Omental fat pad (tissue), 4 donors: ENCODE measurements around the gene ATP6V1F. TPM values are rescaled to one million over a fixed set of nuclear protein-coding genes. Genes with fewer than 3 reads are reported as not detected.

Experiments used
- ATAC-seq: fragments of 150-250 bp; one replicate; pipeline ENCODE4 v1.9.1; 2016; ENCODE audit warnings: mild to moderate bottlenecking, moderate library complexity; ENCODE audit not compliant: low FRiP score
- DNase-seq: peaks from one replicate; pipeline ENCODE4 v3.0.0-alpha.2; 2019; ENCODE audit warnings: low spot score
- CTCF ChIP-seq, 3 donors: fragments of 450-650 bp; IDR thresholded peaks; one replicate each; pipeline ENCODE4 v1.5.1; 2016 to 2017; ENCODE audit warnings: antibody characterized with exemption in 3 of 3, mild to moderate bottlenecking in 3 of 3, moderate library complexity in 2 of 3
- total RNA-seq, 4 donors: library from RNA; depleted of rRNA; stranded (reverse); fragments of >200 nt; gene quantifications; one replicate each; pipeline ENCODE4 v1.1.0, GENCODE V29; 2016

The ATP6V1F gene
- total RNA-seq, 4 donors from 2014 or later, result 86.7 to 186 (median 133) TPM

DNA sequence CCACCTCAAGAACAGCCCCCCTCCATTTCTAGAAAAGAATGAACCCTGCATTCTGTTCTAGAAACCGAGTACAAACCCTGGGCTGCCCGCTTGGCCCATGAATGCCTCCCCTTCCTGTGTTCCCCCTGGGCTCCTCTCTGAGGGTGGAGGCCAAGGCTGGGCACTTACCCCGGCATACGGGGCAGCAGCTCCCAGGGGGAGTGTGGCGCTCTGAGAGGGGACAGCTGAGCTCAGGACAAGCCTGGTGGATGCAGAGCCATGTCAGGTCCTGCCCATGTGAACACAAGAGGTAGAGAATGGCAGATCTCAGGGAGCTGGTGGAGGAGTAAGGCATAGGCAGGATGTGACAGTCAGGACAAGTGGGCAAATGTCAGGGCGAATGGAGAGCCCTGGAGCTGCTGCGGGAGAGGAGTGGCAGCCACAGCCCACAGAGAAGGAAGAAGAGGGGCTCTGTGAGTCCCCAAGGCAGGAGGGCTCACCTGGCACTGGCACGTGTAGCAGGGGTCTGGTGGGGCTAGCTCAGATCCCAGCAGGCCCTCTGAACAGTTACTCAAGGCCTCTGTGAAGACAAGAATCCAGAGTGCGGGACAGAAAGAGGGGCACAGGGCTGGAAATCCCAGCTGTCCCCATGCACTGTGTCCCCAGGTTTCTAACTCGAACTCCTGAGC lies 18.9 kb downstream of the ATP6V1F start:
- no peak for TF ChIP-seq CTCF (IDR thresholded peaks at IDR 0.05)
- no peak for ATAC-seq
- DNase-seq, result no peak

- no peak for TF ChIP-seq CTCF (IDR thresholded peaks at IDR 0.05)
- DNase-seq (no peak), ATAC-seq (no peak)
Observed at GRCh38 chr7:128882134-128882533, 19.5 kb downstream of the ATP6V1F start.

DNA sequence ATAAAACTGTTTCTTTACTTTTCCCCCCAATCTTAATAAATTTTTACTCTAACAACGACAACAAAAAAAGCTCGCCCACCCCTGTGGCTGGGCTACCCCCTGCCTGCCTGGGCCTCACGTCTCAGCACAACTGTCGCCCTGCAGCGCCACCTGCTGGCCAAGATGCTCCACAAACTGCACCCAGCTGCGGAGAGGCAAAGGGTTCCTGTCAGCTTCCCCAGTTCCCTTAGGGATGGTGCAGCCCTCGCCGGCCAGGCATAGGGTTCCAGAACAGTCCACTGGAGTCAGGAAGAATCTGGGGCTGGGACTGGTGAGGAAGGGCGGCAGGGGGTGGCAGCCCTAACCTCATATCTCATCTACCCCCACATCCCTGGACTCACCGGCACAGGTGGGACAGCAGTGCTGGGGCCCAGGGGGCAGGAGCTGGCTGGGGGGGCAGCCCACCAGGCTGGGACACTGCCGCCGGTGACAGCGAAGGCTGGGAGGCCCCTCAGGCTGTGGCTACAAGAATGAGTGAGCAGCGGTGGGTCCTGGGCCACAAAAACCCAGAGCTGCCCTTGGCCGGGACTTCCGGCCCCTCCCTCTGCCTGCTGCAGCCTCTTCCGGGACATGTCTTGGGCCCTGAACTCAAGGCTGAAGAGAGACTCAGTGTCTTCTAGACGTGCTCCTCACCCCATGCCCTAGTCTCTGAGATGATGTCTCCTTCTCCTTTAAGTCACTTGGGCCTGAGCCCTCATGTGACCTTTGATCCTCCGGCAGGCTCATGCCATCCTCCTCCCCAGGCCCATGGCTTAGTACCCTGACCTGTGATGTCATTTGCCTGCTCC lies 21.2 kb downstream of the ATP6V1F start:
- ATAC-seq (peak; percentile 33), DNase-seq (peak; percentile 90)
- TF ChIP-seq CTCF (IDR thresholded peaks at IDR 0.05), result peak in 1 of 3 donors; percentile 79

- ATAC-seq (no peak), DNase-seq (no peak)
- no peak for TF ChIP-seq CTCF (IDR thresholded peaks at IDR 0.05)
Observed at GRCh38 chr7:128884561-128885369, 22.1 kb downstream of the ATP6V1F start.

GRCh38 chr7:128885370-128886187 lies 22.9 kb downstream of the ATP6V1F start:
- no peak for ATAC-seq
- no peak for TF ChIP-seq CTCF (IDR thresholded peaks at IDR 0.05)
- DNase-seq, result no peak

DNA sequence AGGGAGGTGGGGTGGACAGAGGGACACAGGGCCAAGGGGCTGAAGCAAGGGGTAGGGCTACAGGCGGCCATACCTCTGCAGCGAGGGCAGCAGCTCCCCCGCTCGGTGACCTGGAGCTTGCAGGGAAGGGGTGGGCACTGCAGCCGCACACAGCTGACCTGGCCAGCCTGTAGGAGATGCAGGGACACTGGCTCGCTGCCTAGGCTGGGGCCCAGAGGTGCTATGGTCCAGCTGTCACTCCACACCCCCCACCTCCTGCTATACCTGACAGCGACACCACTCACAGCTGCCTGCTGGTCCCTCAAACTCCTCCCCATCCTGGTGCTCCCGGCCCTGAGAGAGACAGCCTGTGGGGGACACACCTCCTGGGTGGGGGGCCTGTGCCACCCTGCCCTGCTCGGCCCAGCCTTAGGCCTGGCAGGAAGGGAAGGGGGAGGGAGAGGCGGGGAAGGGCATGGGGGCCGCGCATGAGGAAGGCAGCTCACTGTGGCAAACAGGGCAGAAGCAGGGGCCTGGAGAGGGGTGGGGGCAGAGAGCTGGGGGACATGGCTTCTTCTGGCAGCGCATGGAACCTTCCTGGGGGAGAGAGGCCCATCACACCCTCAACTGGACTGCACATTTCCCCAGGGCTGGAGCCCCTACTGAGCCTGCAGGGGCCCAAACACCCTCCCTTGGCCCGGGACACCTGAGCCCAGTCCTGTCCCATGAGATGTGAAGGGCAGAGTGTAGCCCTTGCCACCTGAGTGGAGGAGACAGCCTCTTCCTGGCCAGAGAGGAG lies 23.9 kb downstream of the ATP6V1F start:
- DNase-seq, result no peak
- ATAC-seq, result no peak
- TF ChIP-seq CTCF (IDR thresholded peaks at IDR 0.05), result no peak
